Upper lobe of left lung (tissue), 4 donors: ENCODE measurements around the gene NAGA.

Experiments
- CTCF ChIP-seq, 6 experiments: fragments of 450-650 bp in 4 of 6; fragments of 200-600 bp in 2 of 6; sonication (generic) in 2 of 6; IDR thresholded peaks; one replicate each; pipeline ENCODE4 v1.5.1; 2016 to 2019; ENCODE audit warnings: antibody characterized with exemption in 6 of 6
- EP300 ChIP-seq, 4 donors: sonication (generic); formaldehyde crosslinking; IDR thresholded peaks; one replicate each; pipeline ENCODE4 v1.5.1; 2017; ENCODE audit warnings: antibody characterized with exemption in 4 of 4, control low read depth in 2 of 4
- POLR2AphosphoS5 ChIP-seq, 2 donors: sonication (generic); formaldehyde crosslinking; IDR thresholded peaks; one replicate each; pipeline ENCODE4 v1.5.1; 2017; ENCODE audit warnings: antibody characterized with exemption in 2 of 2

- no peak for TF ChIP-seq CTCF (IDR thresholded peaks at IDR 0.05)
- TF ChIP-seq POLR2AphosphoS5 (IDR thresholded peaks at IDR 0.05) = no peak
- no peak for TF ChIP-seq EP300 (IDR thresholded peaks at IDR 0.05)
These were observed 35.4 kb downstream of the NAGA start for GRCh38 chr22:42035256-42035655.
